Measurements from ENCODE around the gene MARCHF5.
A peak's percentile ranks its signal among the peaks of the same experiment; 100 is the strongest.
"Not testable (repeated sequence)": the region's sequence is repeated elsewhere in the genome, so short reads cannot be mapped to it uniquely, and the experiment has no call there.

Gene MARCHF5

GRCh38 chr10:92298487-92298886 lies 7.5 kb downstream of the MARCHF5 start:
- H3K27ac ChIP-seq: no peak overlapping the region
- H3K4me3 ChIP-seq: no peak overlapping the region

GRCh38 chr10:92303096-92303495 lies 12.1 kb downstream of the MARCHF5 start:
- H3K4me3 ChIP-seq: no peak overlapping the region

GRCh38 chr10:92304061-92304460 lies 13.1 kb downstream of the MARCHF5 start:
- Histone ChIP-seq H3K27ac (no peak overlapping the region), H3K4me3 (no peak overlapping the region)

More at GRCh38 chr10:92303096-92303495, 12.1 kb downstream of the MARCHF5 start:
- no peak overlapping the region for H3K27ac ChIP-seq

- H3K27ac ChIP-seq: no peak overlapping the region
- H3K4me3 ChIP-seq: no peak overlapping the region
Observed at GRCh38 chr10:92305133-92306072, 14.4 kb downstream of the MARCHF5 start.

GRCh38 chr10:92309272-92309671 lies 18.3 kb downstream of the MARCHF5 start:
- Histone ChIP-seq H3K4me3 (no peak overlapping the region), H3K27ac (no peak overlapping the region)

- H3K4me3 ChIP-seq: no peak overlapping the region
- no peak overlapping the region for H3K27ac ChIP-seq
Observed at GRCh38 chr10:92313750-92314149, 22.8 kb downstream of the MARCHF5 start.

GRCh38 chr10:92316610-92317009 lies 25.6 kb downstream of the MARCHF5 start:
- Histone ChIP-seq H3K27ac (peak overlapping the region in 1 of 21 experiments; percentile 16), H3K4me3 (no peak overlapping the region)

- Histone ChIP-seq H3K4me3 (no peak overlapping the region), H3K27ac (no peak overlapping the region)
Observed at GRCh38 chr10:92323079-92323478, 32.1 kb downstream of the MARCHF5 start.

- peak overlapping the region in 3 of 21 experiments; percentile 1 to 41 (median 6) for H3K27ac ChIP-seq
Observed at GRCh38 chr10:92327445-92328433, 36.8 kb downstream of the MARCHF5 start.

GRCh38 chr10:92328993-92329392 lies 38.0 kb downstream of the MARCHF5 start:
- H3K4me3 ChIP-seq: no peak overlapping the region

More at GRCh38 chr10:92327445-92328433, 36.8 kb downstream of the MARCHF5 start:
- H3K4me3 ChIP-seq: no peak overlapping the region

GRCh38 chr10:92329927-92330326 lies 39.0 kb downstream of the MARCHF5 start:
- H3K4me3 ChIP-seq: not testable (repeated sequence)
- H3K27ac ChIP-seq: peak overlapping the region in 9 of 21 experiments; percentile 12 to 50 (median 29)

More at GRCh38 chr10:92328993-92329392, 38.0 kb downstream of the MARCHF5 start:
- H3K27ac ChIP-seq: peak overlapping the region in 3 of 21 experiments; percentile 19 to 41 (median 37)

GRCh38 chr10:92342796-92343195 lies 51.8 kb downstream of the MARCHF5 start:
- no peak overlapping the region for H3K27ac ChIP-seq

GRCh38 chr10:92345575-92345974 lies 54.6 kb downstream of the MARCHF5 start:
- not testable (repeated sequence) for H3K27ac ChIP-seq, H3K4me3 ChIP-seq

More at GRCh38 chr10:92342796-92343195, 51.8 kb downstream of the MARCHF5 start:
- no peak overlapping the region for H3K4me3 ChIP-seq

GRCh38 chr10:92347035-92347676 lies 56.2 kb downstream of the MARCHF5 start:
- not testable (repeated sequence) for H3K27ac ChIP-seq, H3K4me3 ChIP-seq

GRCh38 chr10:92350411-92350810 lies 59.4 kb downstream of the MARCHF5 start:
- Histone ChIP-seq H3K4me3 (no peak overlapping the region), H3K27ac (no peak overlapping the region)

- Histone ChIP-seq H3K4me3 (no peak overlapping the region), H3K27ac (no peak overlapping the region)
Observed at GRCh38 chr10:92354587-92354986, 63.6 kb downstream of the MARCHF5 start.

GRCh38 chr10:92356041-92356440 lies 65.1 kb downstream of the MARCHF5 start:
- Histone ChIP-seq H3K27ac (no peak overlapping the region), H3K4me3 (no peak overlapping the region)

- H3K27ac ChIP-seq: no peak overlapping the region
- H3K4me3 ChIP-seq: no peak overlapping the region
Observed at GRCh38 chr10:92363498-92363897, 72.5 kb downstream of the MARCHF5 start.

GRCh38 chr10:92366412-92367021 lies 75.5 kb downstream of the MARCHF5 start:
- no peak overlapping the region for H3K4me3 ChIP-seq
- no peak overlapping the region for H3K27ac ChIP-seq

All from skin epidermis (tissue), 12 donors.